IPS-NIHi7 (cell line): ENCODE data around the gene DAB1.
"Not testable (repeated sequence)": the region's sequence is repeated elsewhere in the genome, so short reads cannot be mapped to it uniquely, and the experiment has no call there.

Experiments used
- DNase-seq: peaks from one replicate; pipeline ENCODE4 v3.0.0; 2012; ENCODE audit warnings: mixed read lengths; ENCODE audit errors: extremely low spot score

The DAB1 gene

GRCh38 chr1:57124170-57124569, 299.7 kb downstream of the DAB1 start:
- no peak for DNase-seq

DNA sequence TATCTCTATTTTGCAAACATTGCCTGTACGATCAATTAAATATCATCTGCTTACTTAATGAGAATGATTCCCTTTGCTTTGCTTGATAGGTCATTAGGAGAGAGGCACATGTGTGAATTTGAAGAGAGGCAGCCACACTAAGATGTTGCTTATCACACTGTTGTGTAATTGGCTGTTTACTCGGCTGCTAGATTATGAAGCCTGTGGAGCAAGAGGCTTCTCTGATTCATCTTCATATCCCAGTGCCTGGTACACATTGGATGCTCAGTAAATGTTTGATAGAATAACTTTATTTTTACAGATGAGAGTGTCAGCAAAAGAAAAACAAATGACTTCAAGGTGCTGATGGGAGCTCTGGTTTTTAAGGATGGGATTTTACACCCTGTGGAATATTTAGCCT, 301.8 kb downstream of the DAB1 start:
- DNase-seq = no peak

GRCh38 chr1:57118948-57119603, 304.8 kb downstream of the DAB1 start:
- DNase-seq = no peak

GRCh38 chr1:57117753-57118152, 306.1 kb downstream of the DAB1 start:
- DNase-seq = no peak

GRCh38 chr1:57116871-57117270, 307.0 kb downstream of the DAB1 start:
- DNase-seq = no peak

- DNase-seq = no peak
Observed at GRCh38 chr1:57115030-57115614, 308.7 kb downstream of the DAB1 start.

DNA sequence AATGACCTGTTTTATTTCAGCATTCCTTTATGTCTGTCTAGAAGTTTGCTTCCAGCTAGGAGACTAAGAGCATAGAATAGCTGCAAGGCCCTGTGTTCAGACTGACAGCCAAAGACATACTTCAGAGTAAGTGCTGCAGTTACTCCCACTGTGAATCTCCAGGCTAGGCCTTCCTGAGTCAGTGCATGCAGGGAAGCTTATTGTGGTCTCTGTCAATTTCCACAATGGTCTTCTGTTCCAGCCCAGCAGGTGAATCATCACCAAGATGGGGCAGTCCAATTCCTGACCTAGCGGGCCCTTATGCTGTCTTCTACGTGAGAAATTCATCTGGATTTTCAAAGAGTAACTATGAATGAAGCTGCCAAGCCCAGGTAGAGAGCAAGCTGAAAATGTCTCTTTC, 311.7 kb downstream of the DAB1 start:
- DNase-seq = peak; percentile 29

DNA sequence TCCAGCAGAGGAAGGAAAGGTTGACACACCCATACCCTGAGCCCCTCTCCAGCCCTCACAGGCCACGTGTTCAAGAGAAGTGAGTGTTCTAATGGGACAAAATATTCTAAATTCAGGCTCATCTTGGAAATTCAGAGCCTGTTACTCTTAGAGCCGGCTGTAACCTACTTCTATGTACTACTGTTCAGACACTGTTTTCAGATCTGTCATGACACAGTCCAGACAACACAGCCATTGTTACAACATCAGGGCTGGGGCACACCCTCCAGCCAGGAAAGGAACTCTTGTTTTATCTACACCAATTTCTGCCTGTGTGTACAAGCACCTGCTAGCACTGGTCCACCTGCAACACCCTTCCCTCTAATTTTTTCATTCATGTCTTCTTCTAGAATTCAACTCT, 312.7 kb downstream of the DAB1 start:
- no peak for DNase-seq

- no peak for DNase-seq
Observed at GRCh38 chr1:57109883-57110282, 314.0 kb downstream of the DAB1 start.

DNA sequence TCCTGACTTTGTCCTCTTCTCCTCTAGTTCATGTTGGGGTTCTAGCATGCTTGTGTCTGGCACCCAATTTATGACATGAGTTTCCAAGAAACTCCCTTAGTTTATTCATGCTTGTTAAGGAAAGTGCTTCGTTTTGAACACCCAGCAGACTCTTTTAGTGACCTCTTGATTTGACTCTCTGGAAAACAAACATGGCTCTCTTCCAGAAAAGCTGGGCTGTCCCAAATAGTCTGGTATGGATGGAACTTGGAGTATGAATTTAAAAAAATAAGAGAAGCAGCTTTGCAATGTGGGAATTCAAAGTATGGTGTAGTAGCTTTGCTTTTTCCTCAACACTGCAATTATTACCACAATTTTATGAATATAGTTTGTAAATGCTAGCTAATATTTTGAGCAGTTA, 314.6 kb downstream of the DAB1 start:
- no peak for DNase-seq

GRCh38 chr1:57106296-57106695, 317.6 kb downstream of the DAB1 start:
- no peak for DNase-seq

DNA sequence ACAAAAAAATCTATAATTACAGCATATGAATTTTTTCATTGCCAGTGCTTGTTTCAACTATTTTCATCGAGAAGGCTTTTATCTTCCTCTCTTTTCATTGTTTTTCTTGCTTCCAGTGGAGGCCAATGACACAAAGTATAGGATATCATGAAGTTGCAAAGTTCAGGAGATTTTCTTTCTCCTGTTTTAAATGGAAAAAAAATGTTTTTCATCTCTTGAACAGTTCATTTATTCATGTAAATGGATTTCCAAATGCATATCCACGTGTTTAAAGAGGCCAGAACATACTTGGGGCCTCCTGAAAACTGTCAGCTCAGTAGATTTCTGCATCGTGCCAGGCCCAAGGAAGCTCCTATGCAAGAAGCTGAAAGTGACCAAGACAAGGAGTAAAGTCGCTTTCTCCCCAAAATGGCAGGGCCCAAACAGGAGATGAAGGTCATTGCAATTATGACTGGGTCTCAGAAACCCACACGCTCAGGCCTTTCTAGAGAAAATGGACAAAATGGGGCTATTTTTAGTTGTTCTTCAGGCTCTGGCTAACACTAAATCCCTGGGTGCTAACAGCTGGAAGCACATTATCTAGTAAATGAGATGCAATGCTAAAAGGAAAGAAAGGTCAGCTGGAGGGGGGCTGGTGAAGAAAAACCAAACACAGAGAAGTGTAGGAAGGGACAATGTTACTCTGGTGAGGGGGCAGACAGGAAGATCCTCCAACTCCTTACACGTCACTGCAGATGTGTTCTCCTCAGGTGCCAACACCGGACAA, 321.1 kb downstream of the DAB1 start:
- no peak for DNase-seq

DNA sequence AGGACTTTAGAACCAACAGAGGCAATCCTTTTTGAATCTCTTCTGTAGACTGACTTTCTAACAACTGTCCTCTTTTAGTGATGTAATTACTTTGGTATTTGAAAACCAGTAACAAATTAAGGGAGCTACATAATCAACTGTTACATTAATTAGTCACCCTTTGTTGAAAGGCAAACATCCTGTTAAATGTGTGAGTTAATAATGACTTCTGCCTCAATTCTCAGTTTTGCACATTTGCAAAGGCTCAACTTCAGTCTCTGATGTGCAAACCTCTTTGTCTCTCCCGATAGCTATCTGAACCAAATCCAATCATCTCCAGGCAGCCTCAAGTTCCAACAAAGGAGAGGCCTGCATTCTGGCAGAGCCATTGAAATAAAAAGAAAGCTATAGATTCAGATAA, 322.7 kb downstream of the DAB1 start:
- no peak for DNase-seq

DNA sequence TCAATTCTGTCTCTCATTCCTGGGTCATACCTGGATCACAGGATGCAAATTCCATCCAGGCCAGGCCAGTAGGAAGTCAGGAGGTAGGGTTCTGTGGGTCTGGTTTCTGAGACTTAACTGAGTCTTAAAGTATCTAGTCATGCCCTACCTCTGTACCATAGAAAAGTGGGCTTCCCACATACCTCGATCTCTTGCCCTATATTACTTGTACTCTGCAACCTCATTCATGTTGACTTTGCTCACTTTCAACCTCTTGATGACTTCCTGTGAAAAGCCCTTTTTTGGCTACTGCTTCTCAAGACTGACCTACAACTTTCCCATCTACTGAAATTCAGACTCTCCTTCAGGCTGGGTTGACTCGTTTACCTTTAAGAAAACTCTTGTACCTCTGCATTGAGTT, 329.1 kb downstream of the DAB1 start:
- no peak for DNase-seq

DNA sequence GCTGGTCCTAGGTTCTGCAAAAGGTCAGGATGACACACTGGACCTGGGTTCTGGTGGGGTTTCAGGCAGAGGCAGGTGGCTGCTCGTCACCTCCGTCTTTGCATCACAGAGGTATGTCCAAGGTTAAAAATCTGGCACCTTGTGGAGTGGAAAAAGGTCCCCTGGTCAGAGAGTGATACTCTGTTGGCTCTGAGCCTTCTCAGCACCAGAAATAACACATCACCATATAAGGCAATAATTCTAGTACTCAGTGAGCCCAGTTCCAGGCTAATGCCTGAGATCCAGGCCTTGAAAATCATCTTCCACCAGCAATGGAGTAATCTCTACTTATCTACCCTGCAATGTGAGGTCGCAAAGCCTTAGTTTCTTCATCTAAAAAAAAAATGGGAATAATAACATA, 330.7 kb downstream of the DAB1 start:
- DNase-seq = no peak

- DNase-seq = no peak
Observed at GRCh38 chr1:57091642-57092041, 332.2 kb downstream of the DAB1 start.

- DNase-seq = no peak
Observed at GRCh38 chr1:57089855-57090254, 334.0 kb downstream of the DAB1 start.

DNA sequence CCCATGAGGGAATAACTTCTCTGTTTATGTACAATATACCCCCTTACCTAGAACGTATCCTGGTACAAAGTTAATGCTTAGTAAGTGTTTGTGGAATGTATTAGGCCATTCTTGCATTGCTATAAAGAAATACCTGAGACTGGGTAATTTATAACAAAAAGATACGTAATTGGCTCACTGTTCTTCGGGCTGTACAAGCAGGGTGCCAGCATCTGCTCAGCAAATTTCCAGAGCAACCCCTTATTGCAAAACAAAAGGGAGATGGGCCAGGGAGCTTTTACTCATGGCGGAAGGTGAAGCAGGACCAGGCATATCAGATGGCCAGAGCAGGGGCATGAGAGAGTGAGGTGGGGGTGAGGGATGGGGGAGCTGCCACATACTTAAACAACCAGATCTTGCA, 334.6 kb downstream of the DAB1 start:
- DNase-seq = no peak

GRCh38 chr1:57088653-57089052, 335.2 kb downstream of the DAB1 start:
- DNase-seq = no peak

DNA sequence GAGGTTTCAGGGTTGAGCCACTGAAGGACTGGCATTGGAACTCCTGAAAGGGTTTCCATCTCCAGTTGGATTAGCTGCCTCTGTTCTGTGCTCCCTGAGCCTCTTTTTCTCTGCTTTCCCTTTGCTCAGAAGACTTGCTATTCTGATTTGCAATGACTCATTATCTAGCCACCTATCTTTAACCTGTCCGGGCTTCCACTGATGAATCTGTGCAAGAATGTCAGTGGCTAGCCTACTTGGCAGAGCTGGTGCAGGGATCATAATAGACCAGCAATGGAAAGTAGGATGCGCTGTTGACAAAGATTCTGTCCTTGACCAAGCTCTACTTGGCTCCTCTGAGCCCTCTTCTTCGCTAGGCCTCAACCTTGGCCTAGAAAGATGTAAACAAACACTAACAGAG, 336.2 kb downstream of the DAB1 start:
- not testable (repeated sequence) for DNase-seq

DNA sequence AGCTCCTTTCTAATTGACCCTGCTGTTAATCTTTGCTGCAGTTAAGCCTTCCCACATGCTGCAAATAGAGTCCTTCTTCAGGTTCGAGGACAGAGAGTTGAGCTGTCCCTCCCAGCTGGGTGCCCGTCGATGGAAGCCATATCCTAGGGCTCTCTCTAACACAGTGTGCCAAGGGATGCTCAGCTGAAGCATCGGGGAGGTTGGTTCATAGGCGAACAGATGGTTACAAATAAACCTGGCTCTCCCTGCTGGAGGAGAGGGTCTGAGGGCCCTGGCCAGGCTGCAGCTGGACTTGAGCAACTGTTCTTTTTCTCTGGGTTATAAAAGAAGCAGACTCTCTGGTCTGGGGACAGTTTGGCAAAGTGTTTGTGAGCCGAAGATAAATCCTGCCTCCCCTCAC, 337.7 kb downstream of the DAB1 start:
- DNase-seq = no peak

DNA sequence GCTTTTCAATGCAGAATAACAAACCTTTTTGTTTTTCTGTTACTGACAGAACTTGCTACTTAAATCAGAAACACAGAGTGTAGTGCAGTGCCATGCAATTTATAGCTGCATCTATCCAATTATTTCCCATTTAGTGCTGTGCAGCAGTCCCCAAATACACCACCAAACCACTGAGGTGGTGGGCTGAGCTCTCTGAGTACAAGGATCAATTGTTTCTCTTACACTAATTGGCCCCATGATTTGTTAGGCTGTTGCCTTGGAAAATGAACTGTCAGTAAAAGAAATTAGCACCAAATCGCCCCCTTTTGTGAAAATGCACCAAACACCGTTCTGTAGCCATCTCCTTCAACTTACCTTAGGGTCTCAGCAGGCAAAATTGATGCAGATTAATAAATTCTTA, 339.2 kb downstream of the DAB1 start:
- DNase-seq = no peak

- no peak for DNase-seq
Observed at GRCh38 chr1:57082711-57083439, 341.0 kb downstream of the DAB1 start.
